ENCODE data around the gene OVCH1. TPM values are rescaled to one million over a fixed set of nuclear protein-coding genes. Genes with fewer than 3 reads are reported as not detected.

The OVCH1 gene
- total and polyA plus RNA-seq, 8 donors: 0.02 to 0.06 TPM; not detected in 6

DNA sequence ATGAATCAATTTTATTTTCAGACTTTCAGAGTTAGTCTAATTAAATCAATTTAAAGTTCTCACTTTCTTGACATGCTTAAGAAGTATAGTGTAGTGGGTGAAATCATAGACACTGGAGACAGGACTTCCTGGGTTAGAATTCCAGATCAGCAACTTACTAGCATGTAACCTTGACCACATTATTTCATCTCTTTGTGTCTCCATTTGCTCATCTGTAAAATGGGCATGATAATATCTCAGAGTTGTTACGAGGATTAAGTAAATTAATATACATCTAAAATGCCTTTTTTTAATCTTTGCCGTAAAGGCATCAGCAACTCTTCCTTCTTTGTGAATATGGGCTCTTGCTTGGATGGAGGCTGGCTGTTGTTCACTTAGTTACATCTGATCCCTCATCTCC lies 115.2 kb downstream of the OVCH1 start:
- no peak overlapping the region for H3K27ac ChIP-seq
- TF ChIP-seq CTCF (IDR thresholded peaks at IDR 0.05): no peak
- H3K4me3 ChIP-seq: no peak overlapping the region
- 92 to 98% methylated on average over 2 of the region's 2 CpGs for WGBS, 2 donors
- H3K4me1 ChIP-seq: peaks cover 4 to 13% (median 8%) of the 10 kb centered on the region in 3 donors
- no peaks in the 10 kb centered on the region for H3K27me3 ChIP-seq
- FAIRE-seq (no peak), ATAC-seq (no peak), DNase-seq (no peak)
- no peaks in the 10 kb centered on the region for H3K36me3 ChIP-seq
- no peaks in the 10 kb centered on the region for H3K9me3 ChIP-seq
- intact Hi-C loops (cut with DNase I): no loop called here

DNA sequence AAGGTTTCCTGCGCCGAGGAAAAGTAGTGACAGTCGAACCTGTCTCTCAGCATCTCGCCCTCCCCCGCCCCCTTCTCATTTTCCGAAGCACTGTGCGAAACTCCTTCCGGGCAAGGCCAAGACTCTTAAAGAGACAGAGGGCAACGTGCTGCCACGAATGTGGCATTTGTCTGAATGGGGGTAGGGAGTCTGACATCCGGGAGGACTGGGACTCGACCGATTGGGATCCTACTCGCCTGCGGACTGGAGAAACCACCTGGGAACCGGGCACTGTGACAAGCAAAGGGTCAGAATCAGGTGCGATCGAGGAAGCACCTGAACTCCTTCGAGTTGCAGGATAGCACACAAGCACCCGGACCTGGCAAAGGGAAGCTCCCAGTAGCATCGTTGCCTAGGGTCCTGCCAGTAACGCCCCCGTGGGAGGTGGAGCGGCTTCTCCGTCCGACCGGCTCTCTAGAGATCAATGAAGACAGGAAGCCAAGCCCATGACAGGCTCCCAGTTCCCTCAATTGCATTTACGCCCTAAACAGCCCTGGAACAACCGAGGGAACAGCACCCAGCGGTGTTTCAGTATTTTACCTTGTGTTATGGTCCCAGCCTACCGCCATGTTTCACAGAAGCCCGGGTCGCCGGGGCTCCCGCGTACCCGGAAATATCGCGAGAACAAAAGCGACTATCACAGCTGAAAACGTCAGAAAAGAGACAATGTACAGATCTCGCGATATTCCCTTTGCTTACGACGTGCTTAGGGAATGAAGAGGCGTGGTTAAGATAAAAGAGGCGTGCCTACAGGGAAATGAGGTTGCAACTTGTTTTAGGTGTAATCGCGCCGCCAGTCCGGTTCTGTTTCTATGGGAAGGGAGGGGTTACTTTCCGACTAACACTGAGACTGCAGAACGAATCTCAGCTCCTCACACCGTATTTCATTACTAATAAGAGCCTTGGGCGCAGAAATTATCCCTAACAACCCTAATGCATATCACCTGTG lies 116.7 kb downstream of the OVCH1 start, which contains the start of gene ERGIC2:
ERGIC2 (minus strand) TSS at position 637 of the 988 bp plus-strand sequence. CDS start 9,539 bp downstream, outside the sequence.
- H3K27ac ChIP-seq: peak within 1 kb of the TSS; percentile 81 to 92 (median 90)
- H3K27me3 ChIP-seq: no peaks in the 10 kb centered on the region
- peak; percentile 96 for FAIRE-seq
- intact Hi-C loops (cut with DNase I): no loop called here
- TF ChIP-seq CTCF (IDR thresholded peaks at IDR 0.05): no peak
- H3K4me1 ChIP-seq: peaks cover 4 to 13% (median 8%) of the 10 kb centered on the region in 3 donors
- peak; percentile 97 to 99 (median 98) for ATAC-seq
- 0% methylated on average over 55 of the region's 55 CpGs for WGBS, 2 donors
- no peaks in the 10 kb centered on the region for H3K36me3 ChIP-seq
- peak within 1 kb of the TSS; percentile 66 to 99 (median 79) for H3K4me3 ChIP-seq
- H3K9me3 ChIP-seq: no peaks in the 10 kb centered on the region
- peak; percentile 86 to 95 (median 92) for DNase-seq

Other genes with a start within 250 kb of the OVCH1 start
- 10 to 100 TPM; 30.0 to 66.2 (median 44.4) TPM for gene ERGIC2, start 116.5 kb downstream of the OVCH1 start, total RNA-seq
- gene ERGIC2, start 116.5 kb downstream of the OVCH1 start, polyA plus RNA-seq: 10 to 100 TPM; 19.7 to 31.8 TPM

Data from pancreas (tissue), 10 donors.